Activated CD4-positive, alpha-beta T cell treated with anti-CD3 and anti-CD28 coated beads, Interleukin-10, Interleukin-2, amounts not matched to agents 100 ng/mL and 50 ng/mL, durations not matched to agents 16 hours and 8 hours (primary cell): ENCODE results near the gene DCC.

Experiments
- DNase-seq: peaks from one replicate; pipeline ENCODE4 v3.0.0-alpha.2; 2020

Gene DCC

DNA sequence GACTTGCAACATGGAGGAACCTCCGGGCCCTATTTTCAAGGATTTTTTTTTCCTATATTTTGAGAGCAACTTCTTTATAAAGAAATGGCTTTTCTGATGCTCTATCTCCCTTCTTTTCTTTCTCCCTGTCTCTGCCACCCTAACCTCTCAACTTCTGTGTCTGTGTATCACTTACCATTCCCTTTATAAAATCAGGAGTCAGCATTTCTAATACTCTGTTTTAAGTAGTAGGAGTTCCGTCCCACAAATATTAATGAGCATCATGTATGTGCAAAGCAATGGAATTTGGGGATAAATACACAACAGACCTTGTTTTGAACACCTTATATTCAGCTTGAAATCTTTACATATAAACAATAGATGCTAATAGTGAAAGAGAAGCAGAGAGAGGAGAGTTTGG, 268.0 kb downstream of the DCC start:
- DNase-seq, result no peak

DNA sequence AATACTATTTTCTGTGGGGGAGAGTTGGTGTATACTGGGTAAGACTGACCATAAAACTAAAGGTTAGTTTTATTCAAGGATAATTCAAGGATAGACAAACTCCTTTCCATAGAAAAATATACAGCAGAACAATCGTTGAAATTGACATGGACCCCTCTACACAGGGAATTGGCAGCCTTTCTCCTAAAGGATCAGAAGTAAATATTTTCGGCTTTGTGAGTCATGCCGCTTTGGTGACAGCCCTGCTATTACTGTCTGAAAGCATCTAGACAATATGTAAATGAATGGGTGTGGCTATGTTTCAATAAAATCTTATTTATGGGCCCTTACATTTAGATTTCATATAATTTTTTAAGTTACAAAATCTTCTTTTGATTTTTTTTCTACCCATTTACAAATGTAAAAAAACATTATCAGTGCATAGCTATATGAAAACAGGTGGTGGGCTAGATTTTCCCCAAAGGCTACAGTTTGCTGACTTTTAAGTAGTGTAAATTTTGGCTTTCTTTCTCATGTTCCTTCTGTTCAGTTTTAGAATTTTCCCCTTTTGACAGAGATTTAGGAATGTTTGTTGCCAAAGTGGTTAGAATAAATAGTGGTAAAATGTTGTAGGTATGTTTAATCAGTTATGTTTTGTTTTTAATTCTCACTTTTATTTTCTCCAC, 270.6 kb downstream of the DCC start:
- no peak for DNase-seq

DNA sequence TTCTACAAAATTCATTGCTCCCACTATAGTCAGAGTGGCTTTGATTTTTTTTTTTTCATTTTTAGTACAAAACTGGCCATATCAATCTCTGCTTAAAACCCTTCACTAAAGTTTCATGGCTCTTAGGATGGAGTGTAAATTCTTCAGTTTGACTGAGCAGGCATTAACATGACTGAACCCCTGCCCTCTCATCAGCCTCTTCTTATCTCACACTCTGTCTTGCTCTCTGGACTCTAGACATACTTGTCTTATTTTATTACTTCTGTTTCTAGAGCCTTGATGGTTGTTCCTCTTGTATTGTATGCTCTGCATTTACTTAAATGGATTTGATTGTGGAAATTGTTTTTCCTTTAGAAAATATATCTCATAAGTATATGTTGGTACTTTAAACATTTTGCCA, 272.4 kb downstream of the DCC start:
- DNase-seq, result no peak

DNA sequence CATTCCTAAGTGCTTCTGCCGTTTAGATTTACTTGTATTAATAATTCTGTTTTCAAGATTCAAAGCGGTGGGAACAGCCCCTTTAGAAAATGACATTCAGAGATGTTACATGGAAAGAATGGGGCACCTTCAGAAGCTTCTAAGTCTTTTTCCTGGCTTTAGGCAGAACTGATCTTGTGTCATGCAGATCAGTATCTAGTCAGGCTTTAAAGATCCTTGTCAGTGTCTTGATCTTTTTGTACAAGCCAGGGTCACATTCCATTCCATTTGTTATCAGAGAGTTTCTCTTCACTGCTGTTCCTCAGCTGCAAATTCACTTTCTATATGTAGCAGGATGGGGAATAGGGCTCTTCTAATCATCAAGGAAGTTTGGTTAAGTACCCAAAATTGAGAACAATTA, 275.3 kb downstream of the DCC start:
- DNase-seq, result no peak

DNA sequence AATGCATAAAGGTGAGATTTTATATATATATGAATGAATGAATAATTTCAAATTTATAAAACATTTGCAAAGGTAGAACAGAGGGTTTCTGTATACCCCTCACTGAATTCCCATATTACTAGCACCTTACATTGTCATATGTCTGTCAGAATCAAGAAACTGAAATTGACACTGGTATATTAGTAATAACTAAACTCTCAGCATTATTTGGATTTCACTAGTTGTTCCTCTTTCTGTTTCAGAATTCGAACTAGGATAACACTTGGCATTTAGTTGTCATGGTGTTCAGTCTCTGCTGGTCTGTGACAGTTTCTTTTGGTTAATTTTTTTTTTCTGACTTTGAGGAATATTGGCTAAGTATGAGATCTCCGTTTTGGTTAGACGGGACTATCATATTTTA, 275.9 kb downstream of the DCC start:
- DNase-seq, result no peak

DNA sequence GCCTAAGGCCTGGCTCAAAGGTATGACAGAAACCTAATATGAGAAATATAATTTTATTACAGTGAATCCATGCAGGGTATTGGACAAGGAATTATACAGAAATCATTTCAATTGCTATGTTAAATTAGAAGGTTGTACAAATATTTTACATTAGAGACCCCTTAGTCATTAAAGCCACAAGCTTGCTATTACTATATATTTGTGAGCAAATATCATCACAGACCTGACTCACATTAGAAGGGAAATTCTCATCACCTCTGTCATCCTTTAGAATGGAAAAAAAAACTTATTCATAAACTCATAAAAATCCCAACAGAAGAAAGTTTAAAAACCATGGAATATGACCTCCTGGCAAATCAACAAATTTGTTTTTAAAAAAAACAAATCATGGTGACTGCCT, 277.9 kb downstream of the DCC start:
- DNase-seq, result no peak

GRCh38 chr18:52620926-52621439, 281.0 kb downstream of the DCC start:
- DNase-seq, result no peak

- DNase-seq, result no peak
Observed at GRCh38 chr18:52624702-52625101, 284.7 kb downstream of the DCC start.

- DNase-seq, result no peak
Observed at GRCh38 chr18:52636536-52636935, 296.5 kb downstream of the DCC start.

DNA sequence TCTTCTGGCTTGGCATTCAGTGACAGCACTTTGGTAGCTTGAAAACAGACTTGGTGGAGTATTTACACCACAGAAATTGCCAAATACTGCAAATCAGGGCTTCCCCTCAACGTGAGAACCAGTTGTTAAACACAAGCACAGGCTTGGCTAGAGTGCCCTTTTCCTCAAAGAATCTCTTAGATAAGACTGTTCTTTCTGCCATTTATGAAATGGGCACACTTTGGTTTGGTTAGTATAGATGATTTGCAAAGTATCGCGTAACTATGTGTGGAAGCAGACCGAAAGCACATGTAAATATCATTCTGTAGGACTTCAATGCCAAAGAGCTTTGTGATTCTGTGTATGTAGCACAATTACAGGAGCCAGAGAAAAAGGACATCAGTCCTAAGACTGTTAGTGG, 308.2 kb downstream of the DCC start:
- no peak for DNase-seq

- no peak for DNase-seq
Observed at GRCh38 chr18:52652391-52652790, 312.4 kb downstream of the DCC start.

- DNase-seq, result no peak
Observed at GRCh38 chr18:52657043-52657805, 317.2 kb downstream of the DCC start.

- DNase-seq, result no peak
Observed at GRCh38 chr18:52667463-52668065, 327.6 kb downstream of the DCC start.

DNA sequence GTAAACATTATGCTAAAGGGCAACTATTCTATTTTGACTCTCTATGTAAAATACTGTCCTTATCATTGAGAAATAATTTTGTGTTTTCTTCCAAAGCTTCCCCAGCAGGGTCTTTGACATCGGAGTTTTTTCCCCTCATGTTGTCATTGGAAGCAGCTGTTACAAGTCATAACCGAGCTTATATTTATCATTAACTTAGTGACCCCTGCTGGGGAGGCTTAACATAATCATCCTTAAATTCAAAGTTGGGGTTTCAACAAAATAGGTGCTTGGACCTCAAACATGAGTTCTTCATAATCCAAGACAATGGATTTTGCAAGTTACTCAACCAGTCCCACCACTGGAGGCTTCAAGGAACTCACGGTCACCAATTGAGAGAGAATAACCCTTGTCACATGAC, 330.9 kb downstream of the DCC start:
- no peak for DNase-seq

- no peak for DNase-seq
Observed at GRCh38 chr18:52678034-52678433, 338.0 kb downstream of the DCC start.

GRCh38 chr18:52678551-52678950, 338.6 kb downstream of the DCC start:
- no peak for DNase-seq

DNA sequence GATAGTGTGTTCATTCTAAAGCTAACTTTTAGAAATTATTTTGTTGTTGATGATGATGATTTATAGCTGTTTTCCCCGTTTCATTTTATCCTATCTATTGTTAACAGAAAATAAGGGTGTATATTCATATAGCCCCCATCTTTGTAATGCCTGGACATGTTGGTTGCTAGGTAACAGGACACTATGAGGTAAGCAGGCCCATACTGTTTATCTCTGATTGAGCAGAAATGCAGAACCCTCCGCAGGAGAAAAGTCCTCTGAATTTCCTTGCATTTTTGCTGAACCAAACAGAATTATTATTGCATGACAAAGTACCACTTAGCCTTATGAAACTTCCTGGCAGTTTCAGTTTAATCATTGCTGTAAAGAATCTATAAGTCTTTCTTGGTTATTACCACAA, 339.4 kb downstream of the DCC start:
- no peak for DNase-seq

GRCh38 chr18:52682260-52682659, 342.3 kb downstream of the DCC start:
- DNase-seq, result no peak

DNA sequence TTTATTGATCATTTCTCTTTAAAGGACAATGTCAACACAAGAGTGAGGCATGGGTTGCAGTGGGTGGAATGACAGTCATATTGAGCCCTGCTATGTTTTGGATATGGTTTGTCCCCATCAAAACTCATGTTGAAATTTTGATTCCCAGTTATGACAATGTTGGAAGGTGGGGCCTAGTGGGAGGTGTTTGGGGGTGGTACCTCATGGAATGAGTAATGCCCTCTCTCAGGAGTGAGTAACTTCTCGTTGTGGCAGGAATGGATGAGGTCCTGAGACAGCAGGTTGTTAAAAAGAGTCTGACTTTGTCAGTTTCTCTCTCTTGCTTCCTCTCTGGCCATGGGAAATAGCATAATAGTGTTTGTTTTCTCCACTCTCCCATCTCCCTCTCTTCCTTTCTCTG, 345.3 kb downstream of the DCC start:
- no peak for DNase-seq

DNA sequence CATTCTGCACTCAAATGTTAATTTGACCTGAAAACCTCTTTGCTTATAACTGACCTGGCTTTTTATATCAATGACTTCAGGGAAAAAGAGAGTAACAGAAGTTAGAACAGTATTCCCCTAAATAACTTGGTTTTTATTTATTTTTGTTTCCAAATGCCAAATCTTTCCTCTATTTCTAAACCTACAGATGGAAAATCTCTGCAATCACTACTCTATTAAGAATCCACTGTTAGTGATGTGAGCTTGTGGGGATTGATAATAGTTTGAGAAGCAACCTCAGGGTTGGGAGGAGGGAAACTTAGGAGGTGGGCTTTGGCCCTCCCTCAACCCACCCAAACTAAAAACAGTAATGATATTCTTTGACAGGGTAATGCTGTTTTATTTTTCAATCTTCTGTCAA, 351.8 kb downstream of the DCC start:
- DNase-seq, result no peak

DNA sequence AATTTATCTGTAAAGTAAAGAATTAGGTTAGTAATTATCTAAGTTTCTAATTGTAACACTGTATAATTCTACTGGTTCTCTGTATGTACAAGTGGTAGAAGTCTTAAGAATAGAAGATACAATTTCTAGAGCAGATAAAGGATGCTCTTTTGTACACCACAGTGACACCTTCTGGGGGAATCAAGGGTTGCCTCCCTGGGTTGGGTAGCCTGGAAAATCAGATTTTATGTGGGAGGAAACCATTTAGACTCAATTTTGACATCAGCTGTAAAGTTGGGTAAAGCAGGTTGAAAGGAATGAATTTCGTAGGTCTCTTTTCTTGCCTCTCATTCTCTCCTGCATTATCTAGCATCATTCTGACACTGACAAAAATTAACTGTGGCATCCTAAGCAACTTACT, 354.8 kb downstream of the DCC start:
- no peak for DNase-seq

GRCh38 chr18:52700116-52700515, 360.1 kb downstream of the DCC start:
- DNase-seq, result no peak

GRCh38 chr18:52700816-52701215, 360.8 kb downstream of the DCC start:
- no peak for DNase-seq

DNA sequence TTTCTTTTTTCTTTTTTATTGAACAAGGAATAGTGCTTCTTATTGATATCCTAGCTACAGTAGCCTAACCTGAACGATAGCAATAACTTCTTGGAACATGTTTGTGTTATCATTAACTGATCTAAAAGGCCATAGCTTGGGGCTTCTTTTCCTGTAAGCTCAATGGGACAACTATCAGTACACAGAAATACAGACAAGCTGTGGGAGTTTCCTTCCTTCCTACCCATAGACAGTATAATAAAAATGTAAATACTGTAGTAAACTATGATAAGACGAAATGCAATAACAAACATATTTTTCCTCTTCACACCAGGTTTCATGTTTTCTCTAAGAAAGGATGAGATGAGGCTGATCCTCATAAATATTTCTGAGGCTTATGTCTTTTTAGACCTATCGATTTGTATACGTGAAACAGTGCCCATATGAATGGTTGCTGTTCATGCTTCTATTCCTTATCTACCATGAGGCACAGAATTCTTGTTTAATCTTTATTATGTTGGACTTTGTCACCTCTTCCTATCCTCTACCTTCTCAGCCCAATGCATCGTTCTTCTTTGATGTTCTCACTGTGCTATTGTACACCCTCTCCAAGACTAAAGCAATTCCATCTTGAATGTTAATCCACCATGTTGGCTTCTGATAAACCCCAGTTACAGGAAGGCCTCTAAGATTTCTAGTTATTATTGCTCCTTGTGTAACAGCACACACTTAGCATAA, 361.4 kb downstream of the DCC start:
- DNase-seq, result no peak
